DOHH2 (cell line): ENCODE measurements around the gene C14orf132.

Source experiments
- H3F3A ChIP-seq: fragments of 200-600 bp; sonication (generic), shearing (Covaris generic); 2 replicates; pipeline ENCODE4 v1.6.0; 2016; ENCODE audit warnings: antibody characterized with exemption, mild to moderate bottlenecking; ENCODE audit not compliant: control insufficient read depth, insufficient read depth
- H3K27ac ChIP-seq: fragments of 200-600 bp; sonication (generic); 2 replicates; pipeline ENCODE4 v1.5.1; 2014; ENCODE audit warnings: low read depth, mild to moderate bottlenecking, low read length, moderate library complexity
- H3K27me3 ChIP-seq: fragments of 200-600 bp; sonication (generic); 2 replicates; pipeline ENCODE4 v1.6.1; 2014; ENCODE audit warnings: mild to moderate bottlenecking, low read length, mixed read lengths; ENCODE audit not compliant: control insufficient read depth
- H3K36me3 ChIP-seq: fragments of 200-600 bp; sonication (generic); 2 replicates; pipeline ENCODE4 v1.6.1; 2014; ENCODE audit warnings: mild to moderate bottlenecking, low read length, moderate library complexity, mixed read lengths; ENCODE audit not compliant: control insufficient read depth
- H3K4me1 ChIP-seq: fragments of 200-600 bp; sonication (generic); 2 replicates; pipeline ENCODE4 v1.6.1; 2014; ENCODE audit warnings: mild to moderate bottlenecking, low read length, mixed read lengths; ENCODE audit not compliant: control insufficient read depth
- H3K4me2 ChIP-seq: fragments of 200-600 bp; sonication (generic); 2 replicates; pipeline ENCODE4 v1.6.0; 2014; ENCODE audit warnings: mild to moderate bottlenecking, low read length, moderate library complexity
- H3K4me3 ChIP-seq: fragments of 200-600 bp; sonication (generic); 2 replicates; pipeline ENCODE4 v1.5.1; 2014; ENCODE audit warnings: mild to moderate bottlenecking, low read length, mixed read lengths
- H3K79me2 ChIP-seq: fragments of 200-600 bp; sonication (generic); 2 replicates; pipeline ENCODE4 v1.6.1; 2014; ENCODE audit warnings: mild to moderate bottlenecking, low read length, mixed read lengths; ENCODE audit not compliant: control insufficient read depth
- H3K9me2 ChIP-seq: fragments of 200-600 bp; sonication (generic); replicated peaks from 2 replicates; pipeline ENCODE4 v1.6.1; 2014; ENCODE audit warnings: mild to moderate bottlenecking, low read length, mixed read lengths; ENCODE audit not compliant: control insufficient read depth
- H3K9me3 ChIP-seq: fragments of 200-600 bp; sonication (generic); 2 replicates; pipeline ENCODE4 v1.6.1; 2014; ENCODE audit warnings: antibody characterized with exemption, low read length, mixed read lengths; ENCODE audit not compliant: control insufficient read depth, insufficient read depth
- H4K20me1 ChIP-seq: fragments of 200-600 bp; sonication (generic); 2 replicates; pipeline ENCODE4 v1.6.0; 2014; ENCODE audit warnings: low read depth, mild to moderate bottlenecking, antibody characterized with exemption, low read length, moderate library complexity; ENCODE audit not compliant: control insufficient read depth, insufficient read depth
- EZH2phosphoT487 ChIP-seq: fragments of 200-600 bp; sonication (generic); IDR thresholded peaks from 2 replicates; pipeline ENCODE4 v1.6.1; 2017; ENCODE audit warnings: borderline replicate concordance, mild to moderate bottlenecking, antibody characterized with exemption, low read length, moderate library complexity, mixed read lengths
- TF ChIP-seq, protein P1 (sequence below): fragments of 200-600 bp; sonication (generic); IDR thresholded peaks from one replicate; pipeline ENCODE4 v1.5.1; 2014; ENCODE audit warnings: antibody characterized with exemption, mild to moderate bottlenecking, low read depth, low read length; ENCODE audit not compliant: poor library complexity, severe bottlenecking

C14orf132 gene

DNA sequence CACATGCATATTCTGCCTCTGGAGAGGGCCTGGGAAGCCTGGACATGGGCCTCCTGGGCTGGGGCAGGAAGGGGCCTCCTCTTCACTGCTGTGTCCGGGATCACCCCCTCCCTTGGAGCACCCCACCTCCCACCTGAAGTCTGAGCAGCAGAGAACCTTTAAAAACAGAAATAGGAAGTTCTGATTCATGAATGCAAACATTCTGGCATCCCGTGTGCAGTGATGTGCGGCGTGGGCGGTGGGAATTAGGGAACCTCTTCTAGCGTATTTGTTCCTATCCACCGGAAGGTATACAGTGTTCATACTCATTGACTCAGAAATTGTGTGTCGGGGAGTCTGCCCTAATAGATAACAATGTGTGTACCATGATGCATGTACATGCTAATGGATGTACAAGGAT, 46.2 kb downstream of the C14orf132 start:
- H3K9me2 ChIP-seq = no peaks in the 10 kb centered on the region
- H3K4me1 ChIP-seq = no peaks in the 10 kb centered on the region
- no peak overlapping the region for H3K4me3 ChIP-seq
- no peaks in the 10 kb centered on the region for H3K79me2 ChIP-seq
- no peak for TF ChIP-seq EZH2phosphoT487
- TF ChIP-seq, protein P1, sequence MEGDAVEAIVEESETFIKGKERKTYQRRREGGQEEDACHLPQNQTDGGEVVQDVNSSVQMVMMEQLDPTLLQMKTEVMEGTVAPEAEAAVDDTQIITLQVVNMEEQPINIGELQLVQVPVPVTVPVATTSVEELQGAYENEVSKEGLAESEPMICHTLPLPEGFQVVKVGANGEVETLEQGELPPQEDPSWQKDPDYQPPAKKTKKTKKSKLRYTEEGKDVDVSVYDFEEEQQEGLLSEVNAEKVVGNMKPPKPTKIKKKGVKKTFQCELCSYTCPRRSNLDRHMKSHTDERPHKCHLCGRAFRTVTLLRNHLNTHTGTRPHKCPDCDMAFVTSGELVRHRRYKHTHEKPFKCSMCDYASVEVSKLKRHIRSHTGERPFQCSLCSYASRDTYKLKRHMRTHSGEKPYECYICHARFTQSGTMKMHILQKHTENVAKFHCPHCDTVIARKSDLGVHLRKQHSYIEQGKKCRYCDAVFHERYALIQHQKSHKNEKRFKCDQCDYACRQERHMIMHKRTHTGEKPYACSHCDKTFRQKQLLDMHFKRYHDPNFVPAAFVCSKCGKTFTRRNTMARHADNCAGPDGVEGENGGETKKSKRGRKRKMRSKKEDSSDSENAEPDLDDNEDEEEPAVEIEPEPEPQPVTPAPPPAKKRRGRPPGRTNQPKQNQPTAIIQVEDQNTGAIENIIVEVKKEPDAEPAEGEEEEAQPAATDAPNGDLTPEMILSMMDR = no peak
- no peaks in the 10 kb centered on the region for H3F3A ChIP-seq
- no peak overlapping the region for H3K4me2 ChIP-seq
- H3K27me3 ChIP-seq = no peaks in the 10 kb centered on the region
- H4K20me1 ChIP-seq = no peaks in the 10 kb centered on the region
- H3K9me3 ChIP-seq = no peaks in the 10 kb centered on the region
- H3K27ac ChIP-seq = no peak overlapping the region
- no peaks in the 10 kb centered on the region for H3K36me3 ChIP-seq

DNA sequence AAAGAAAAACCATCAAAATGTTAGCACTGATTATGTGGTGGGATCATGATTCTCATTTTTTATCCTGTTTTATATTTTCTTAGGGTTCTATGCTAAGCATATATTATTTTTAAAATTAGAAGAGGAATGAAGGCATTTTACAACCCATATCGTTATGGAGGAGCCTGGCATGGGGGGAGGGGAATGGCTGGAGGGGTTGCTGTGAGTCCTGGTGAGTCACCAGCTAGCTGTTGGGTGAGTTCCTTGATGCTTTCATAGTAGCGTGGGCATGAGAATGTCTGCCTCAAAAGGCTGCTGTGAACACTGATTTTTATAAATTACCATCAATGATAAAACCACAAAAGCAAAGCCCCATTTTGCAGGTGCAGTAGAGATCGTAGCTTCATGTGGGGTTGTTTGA, 46.9 kb downstream of the C14orf132 start:
- Histone ChIP-seq H3F3A (no peaks in the 10 kb centered on the region), H3K4me3 (no peak overlapping the region), H3K4me2 (no peak overlapping the region), H3K27me3 (no peaks in the 10 kb centered on the region), H3K27ac (no peak overlapping the region), H3K4me1 (no peaks in the 10 kb centered on the region), H3K36me3 (no peaks in the 10 kb centered on the region), H3K9me3 (no peaks in the 10 kb centered on the region), H3K9me2 (no peaks in the 10 kb centered on the region), H4K20me1 (no peaks in the 10 kb centered on the region), H3K79me2 (no peaks in the 10 kb centered on the region)
- TF ChIP-seq, protein P1 = no peak
- no peak for TF ChIP-seq EZH2phosphoT487

DNA sequence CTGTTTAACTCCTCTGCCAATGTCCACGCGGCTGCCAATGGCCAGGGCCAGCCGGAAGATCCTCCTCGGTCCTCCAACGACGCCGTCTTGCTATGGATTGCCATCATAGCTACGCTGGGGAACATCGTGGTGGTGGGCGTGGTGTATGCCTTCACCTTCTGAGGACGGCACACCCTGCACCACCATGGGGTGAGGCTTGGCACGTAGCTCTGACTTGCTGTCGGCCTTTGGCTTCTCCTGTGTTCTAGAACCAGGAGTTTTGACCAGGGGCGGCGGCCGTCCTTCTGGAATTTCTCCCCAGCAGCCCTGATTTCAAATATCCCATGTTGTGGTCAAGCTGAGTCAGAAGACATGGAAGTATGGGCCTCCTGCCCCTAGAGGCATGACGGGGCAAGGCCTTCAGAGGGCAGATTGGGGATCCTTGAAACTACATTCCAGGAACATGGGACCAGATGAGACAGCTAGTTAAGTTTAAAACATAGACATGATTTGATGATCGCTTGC, 47.5 kb downstream of the C14orf132 start:
- Histone ChIP-seq H4K20me1 (no peaks in the 10 kb centered on the region), H3K36me3 (no peaks in the 10 kb centered on the region), H3K9me2 (no peaks in the 10 kb centered on the region), H3K4me3 (no peak overlapping the region), H3K27me3 (no peaks in the 10 kb centered on the region), H3F3A (no peaks in the 10 kb centered on the region), H3K4me1 (no peaks in the 10 kb centered on the region), H3K4me2 (no peak overlapping the region), H3K9me3 (no peaks in the 10 kb centered on the region), H3K79me2 (no peaks in the 10 kb centered on the region), H3K27ac (no peak overlapping the region)
- TF ChIP-seq, protein P1 = no peak
- TF ChIP-seq EZH2phosphoT487 = no peak

DNA sequence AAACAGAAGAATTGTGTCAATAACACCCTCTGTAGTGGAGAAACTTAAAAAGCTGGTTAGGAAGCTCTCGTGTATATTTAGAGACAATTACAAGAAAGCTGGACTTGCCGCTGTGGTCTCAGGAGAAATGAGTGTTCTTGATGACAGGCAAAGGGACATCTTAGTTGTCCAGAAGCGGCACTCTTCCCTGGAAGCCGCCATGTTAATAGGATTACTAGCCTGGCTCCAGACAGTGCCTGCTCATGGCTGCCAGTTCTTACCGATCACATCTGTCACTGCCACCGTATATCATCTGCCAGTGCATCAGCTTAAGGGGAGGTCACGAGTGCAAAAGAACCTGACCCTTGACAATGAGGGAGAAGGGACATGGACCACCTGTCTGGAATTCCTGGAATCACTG, 48.9 kb downstream of the C14orf132 start:
- no peak overlapping the region for H3K4me2 ChIP-seq

More for the DNA sequence above, 48.9 kb downstream of the C14orf132 start:
- Histone ChIP-seq H3K9me2 (no peaks in the 10 kb centered on the region), H3K27ac (no peak overlapping the region), H4K20me1 (no peaks in the 10 kb centered on the region), H3K36me3 (no peaks in the 10 kb centered on the region), H3K79me2 (no peaks in the 10 kb centered on the region), H3K27me3 (no peaks in the 10 kb centered on the region), H3K9me3 (no peaks in the 10 kb centered on the region), H3K4me3 (no peak overlapping the region), H3K4me1 (no peaks in the 10 kb centered on the region), H3F3A (no peaks in the 10 kb centered on the region)
- no peak for TF ChIP-seq EZH2phosphoT487
- TF ChIP-seq, protein P1 = no peak
